Activated CD4-positive, alpha-beta T cell treated with anti-CD3 and anti-CD28 coated beads, Interleukin-2, amount 50 U/mL, for 16 hours (primary cell): Measurements from ENCODE around the gene SETBP1.
A peak's percentile ranks its signal among the peaks of the same experiment; 100 is the strongest.

Experiments used
- DNase-seq: peaks from one replicate; pipeline ENCODE4 v3.0.0-alpha.2; 2020

The SETBP1 gene

DNA sequence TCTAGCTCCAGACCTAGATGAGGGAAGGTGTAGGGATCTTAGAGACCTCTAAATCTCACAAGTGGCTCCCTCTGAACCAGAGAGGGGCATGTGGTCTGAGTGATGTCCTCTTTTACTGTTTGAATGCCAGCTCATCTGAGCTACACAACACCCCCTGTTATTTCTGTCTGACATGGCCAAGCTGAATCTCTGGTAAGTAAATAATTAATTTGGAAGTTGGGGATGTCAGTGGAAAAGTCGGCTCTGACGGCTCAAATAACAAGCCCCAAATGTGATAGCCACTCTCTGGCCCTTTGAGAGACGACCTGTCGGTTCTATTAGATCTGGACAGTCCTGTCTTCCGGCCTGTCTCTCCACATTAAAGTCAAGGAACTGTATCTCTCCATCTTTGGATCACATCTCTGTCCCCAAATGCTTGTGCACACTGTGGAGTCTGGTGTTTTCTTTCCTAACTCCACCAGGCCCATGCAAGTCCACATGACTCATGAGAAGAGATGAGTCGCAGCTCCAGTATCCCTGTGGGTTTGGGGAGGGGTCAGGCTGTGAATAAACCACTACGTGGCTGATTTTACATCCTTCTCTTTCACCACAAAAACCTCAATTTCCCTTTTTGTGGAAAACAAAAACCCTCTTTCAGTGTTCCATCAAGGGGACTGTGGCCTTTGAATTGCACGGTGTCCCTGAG lies 52.5 kb downstream of the SETBP1 start:
- peak; percentile 65 for DNase-seq

GRCh38 chr18:44733754-44734465 lies 53.2 kb downstream of the SETBP1 start:
- DNase-seq: no peak

DNA sequence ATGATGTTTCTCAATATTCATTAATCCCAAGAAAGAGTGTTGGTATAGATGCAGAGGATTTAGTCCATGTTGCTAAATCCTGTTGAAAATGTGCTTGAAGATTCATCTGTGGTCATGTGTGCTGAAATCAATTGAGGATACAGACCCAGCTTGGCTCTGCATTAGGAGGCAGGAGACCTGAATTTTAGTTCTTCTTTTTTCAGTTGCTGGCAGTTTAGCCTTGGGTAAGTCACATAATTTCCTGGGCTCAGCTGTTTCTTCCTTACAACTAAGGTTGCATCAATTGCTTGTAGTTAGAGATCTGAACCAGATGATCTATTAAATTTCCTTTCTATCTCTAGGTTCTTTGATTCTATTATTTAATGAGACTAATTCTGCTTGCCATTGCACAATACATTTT lies 54.4 kb downstream of the SETBP1 start:
- no peak for DNase-seq

DNA sequence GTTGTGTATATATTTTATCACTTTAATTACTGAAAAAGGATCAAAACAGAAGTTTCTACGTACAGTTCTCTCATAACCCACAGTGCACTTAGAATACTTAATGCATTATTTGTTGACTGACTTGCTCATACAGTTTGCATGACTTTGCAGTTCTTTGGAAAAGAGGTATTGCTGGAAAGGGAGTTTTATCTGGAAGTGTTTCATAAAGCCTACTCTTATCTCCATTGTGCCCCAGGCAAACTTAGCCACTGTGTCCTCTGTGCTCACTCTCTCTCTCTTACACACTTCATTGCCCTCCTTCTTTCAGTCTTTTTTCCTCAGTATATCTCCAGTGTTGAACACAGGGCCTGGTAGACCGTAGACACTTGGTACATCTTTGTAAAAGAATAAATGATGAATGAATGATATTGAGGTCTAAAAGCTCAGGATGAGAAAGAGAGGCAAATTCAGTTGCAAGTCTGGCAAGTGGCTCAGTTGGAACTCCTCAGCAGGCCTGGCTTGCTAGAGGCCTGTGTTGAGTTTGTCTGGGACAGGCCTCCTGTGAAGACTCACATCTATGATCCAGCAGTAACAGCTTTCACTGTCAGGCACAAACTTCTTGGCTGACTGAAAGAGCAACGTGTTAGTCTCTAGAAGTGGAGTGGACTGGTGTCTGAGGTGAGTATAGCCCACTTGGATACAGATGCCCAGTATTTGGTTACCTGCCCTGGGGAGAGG lies 56.1 kb downstream of the SETBP1 start:
- DNase-seq: no peak

- DNase-seq: no peak
These were observed 56.9 kb downstream of the SETBP1 start for GRCh38 chr18:44737623-44738022.

- DNase-seq: no peak
These were observed 59.3 kb downstream of the SETBP1 start for GRCh38 chr18:44740000-44740399.

DNA sequence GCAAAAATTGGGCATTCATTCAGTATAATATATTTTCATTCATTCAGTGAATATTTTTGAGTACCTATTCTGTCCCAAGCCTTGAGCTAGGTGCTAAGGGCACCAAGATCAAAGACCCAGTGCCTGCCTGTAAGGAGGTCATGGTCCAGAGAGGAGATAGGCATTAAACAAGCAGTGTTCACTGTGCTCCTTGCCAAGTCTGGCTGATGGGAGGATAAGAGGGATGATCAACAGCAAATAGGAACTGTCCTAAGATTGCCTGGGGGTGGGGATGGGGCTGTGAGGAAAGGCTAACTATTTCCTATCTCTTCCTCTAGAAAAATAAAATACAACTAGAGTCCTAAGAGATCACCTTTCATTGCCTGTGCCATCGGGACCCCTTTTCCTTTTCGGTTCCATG lies 60.4 kb downstream of the SETBP1 start:
- DNase-seq: no peak

DNA sequence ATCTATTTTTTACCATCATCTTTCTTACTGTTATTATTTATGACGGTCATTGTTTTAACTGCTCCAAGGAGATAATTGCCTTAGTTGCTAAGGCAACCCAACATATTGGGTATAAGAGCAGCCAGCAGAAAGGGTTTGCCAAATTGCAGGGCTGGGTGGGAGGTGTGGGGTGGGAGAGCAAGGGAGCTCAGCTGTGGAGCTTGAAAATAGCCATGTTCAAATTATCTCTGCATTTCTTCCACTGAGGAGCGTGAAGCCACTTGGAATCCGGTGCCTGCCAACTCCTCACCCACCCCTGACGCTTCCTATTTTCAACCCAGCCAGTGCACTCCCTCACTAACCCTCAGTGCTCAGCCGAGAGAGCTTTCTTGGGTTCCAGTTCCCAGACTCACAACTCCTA lies 60.8 kb downstream of the SETBP1 start:
- DNase-seq: no peak

GRCh38 chr18:44742126-44742525 lies 61.4 kb downstream of the SETBP1 start:
- DNase-seq: no peak

GRCh38 chr18:44742718-44743311 lies 62.1 kb downstream of the SETBP1 start:
- no peak for DNase-seq

- DNase-seq: no peak
These were observed 62.9 kb downstream of the SETBP1 start for GRCh38 chr18:44743631-44744030.

- no peak for DNase-seq
These were observed 63.8 kb downstream of the SETBP1 start for GRCh38 chr18:44744161-44745121.

- DNase-seq: no peak
These were observed 66.5 kb downstream of the SETBP1 start for GRCh38 chr18:44747157-44747556.

GRCh38 chr18:44748582-44748981 lies 67.9 kb downstream of the SETBP1 start:
- DNase-seq: no peak

DNA sequence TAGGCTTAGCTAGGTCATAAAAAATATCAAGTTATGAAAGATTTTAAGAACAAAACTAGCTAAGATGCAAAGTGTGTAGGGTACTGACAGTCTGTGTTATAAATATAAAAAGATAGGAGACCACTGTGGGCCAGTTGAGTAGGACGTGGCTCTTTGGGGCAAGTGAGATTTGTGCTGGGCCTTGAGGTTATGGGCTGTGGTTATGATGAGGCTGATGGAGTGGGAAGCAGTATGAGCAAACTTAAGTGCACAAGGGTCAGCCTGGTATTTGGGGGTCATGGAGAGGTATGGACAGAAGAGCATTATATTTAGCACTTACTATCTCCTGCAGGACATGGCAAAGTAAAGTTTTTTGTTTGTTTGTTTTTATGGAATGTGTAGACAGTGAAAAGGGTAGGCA lies 70.1 kb downstream of the SETBP1 start:
- DNase-seq: no peak

DNA sequence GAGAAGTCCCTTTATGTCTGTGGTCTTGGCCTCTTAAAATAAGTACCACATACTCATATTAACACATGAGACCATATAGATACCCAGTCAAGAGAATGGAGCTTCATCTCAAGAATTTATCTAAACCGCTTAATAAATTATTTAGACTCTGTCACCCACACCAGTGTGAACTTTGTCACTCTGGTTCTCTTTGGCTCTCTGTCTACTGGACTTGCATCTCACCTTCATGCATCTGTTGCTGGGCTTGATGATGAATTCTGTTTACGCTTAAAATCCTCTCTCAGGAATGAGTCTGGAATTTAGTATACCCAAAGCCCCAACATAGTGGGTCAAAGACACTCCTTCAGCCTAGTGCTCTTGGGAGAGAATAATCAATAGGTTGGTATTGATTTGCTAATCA lies 73.9 kb downstream of the SETBP1 start:
- no peak for DNase-seq

GRCh38 chr18:44758861-44759631 lies 78.4 kb downstream of the SETBP1 start:
- peak; percentile 87 for DNase-seq

- peak; percentile 11 for DNase-seq
These were observed 79.2 kb downstream of the SETBP1 start for GRCh38 chr18:44759925-44760342.

DNA sequence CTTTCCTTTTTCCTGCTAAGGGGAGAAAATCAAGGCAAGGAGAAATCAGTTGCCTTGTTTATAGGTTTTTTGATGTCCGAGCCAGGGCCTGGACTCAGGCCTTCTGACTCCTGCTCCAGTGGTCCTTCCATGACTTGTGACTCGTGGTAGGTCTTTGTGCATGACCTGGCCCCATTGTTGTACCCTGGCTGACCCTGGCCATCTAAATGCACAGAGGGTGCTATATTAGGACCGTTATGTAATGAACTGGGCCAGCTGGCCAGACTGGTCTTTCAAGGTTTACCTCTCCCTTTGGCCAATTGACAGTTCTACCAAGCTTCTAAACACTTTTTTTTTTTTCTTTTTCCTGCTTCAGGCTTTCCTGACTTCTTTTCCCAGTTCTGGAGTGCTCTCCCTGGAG lies 81.1 kb downstream of the SETBP1 start:
- DNase-seq: no peak

DNA sequence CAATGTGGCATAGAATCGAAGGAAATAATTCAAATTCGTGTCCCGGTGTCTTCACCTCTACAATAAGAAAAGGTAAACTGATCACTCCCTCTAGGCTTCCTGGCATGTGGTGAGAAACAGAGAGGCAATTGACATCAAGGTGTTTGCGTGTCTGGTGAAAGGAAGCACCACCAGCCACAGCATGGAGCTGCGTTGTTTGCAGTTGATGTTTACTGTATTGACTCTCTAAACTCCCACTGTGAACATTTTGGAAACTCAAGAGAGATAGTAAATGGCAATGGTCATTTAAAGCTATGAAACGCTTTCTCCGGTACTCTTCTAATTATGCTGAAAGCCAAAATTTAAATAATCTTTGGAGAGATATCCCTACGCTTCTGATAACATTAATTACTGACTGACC lies 82.6 kb downstream of the SETBP1 start:
- no peak for DNase-seq

GRCh38 chr18:44764863-44765262 lies 84.2 kb downstream of the SETBP1 start:
- DNase-seq: no peak

GRCh38 chr18:44765456-44765855 lies 84.8 kb downstream of the SETBP1 start:
- no peak for DNase-seq
